PC-3 (cell line): ENCODE measurements around the gene CSF2. TPM values are rescaled to one million over a fixed set of nuclear protein-coding genes. Genes with fewer than 3 reads are reported as not detected.

Experiments
- ATAC-seq: fragments of 200-7000 bp; cut with Tn5 transposase; 2 replicates; pipeline ENCODE4 v1.9.1; 2020; ENCODE audit warnings: mild to moderate bottlenecking, moderate library complexity
- BruUV-seq: library from RNA; stranded (reverse); fragments of 400-500 nt; replicated peaks from 2 replicates; lab custom pipeline; 2021; lab: Mats Ljungman, UMichigan
- CTCF ChIA-PET: fragments of 300-600 bp; sonication (Branson Sonifier 250); formaldehyde crosslinking; loops from one replicate; lab custom pipeline; 2022; ENCODE audit warnings: antibody characterized with exemption; lab: Charles Lee
- POLR2A ChIA-PET: fragments of 300-600 bp; sonication (Branson Sonifier 250); formaldehyde crosslinking; loops from one replicate; lab custom pipeline; 2022; ENCODE audit warnings: antibody characterized with exemption; ENCODE audit not compliant: unreplicated experiment; lab: Charles Lee
- DNase-seq: peaks from one replicate; pipeline ENCODE4 v3.0.0-alpha.2; 2015
- H2AFZ ChIP-seq: fragments of 300-600 bp; sonication (generic); 2 replicates; pipeline ENCODE4 v1.6.0; 2016; ENCODE audit warnings: antibody characterized with exemption, low read length
- H3F3A ChIP-seq: fragments of 300-600 bp; sonication (generic); one replicate; pipeline ENCODE4 v1.6.0; 2017; ENCODE audit warnings: antibody characterized with exemption, low read length, control low read depth, mild to moderate bottlenecking; ENCODE audit not compliant: unreplicated experiment
- H3K27ac ChIP-seq: fragments of 300-600 bp; sonication (generic); 2 replicates; pipeline ENCODE4 v1.5.1; 2016; ENCODE audit warnings: mild to moderate bottlenecking, low read length
- H3K27me3 ChIP-seq: fragments of 300-600 bp; sonication (generic); 2 replicates; pipeline ENCODE4 v1.6.1; 2016; ENCODE audit warnings: low read length, mixed read lengths
- H3K36me3 ChIP-seq: fragments of 300-600 bp; sonication (generic); 2 replicates; pipeline ENCODE4 v1.6.1; 2016; ENCODE audit warnings: low read depth, mixed run types, low read length, mixed read lengths
- H3K4me1 ChIP-seq: fragments of 300-600 bp; sonication (generic); 2 replicates; pipeline ENCODE4 v1.5.1; 2016; ENCODE audit warnings: low read length; ENCODE audit not compliant: insufficient read depth
- H3K4me2 ChIP-seq: fragments of 300-600 bp; sonication (generic); 2 replicates; pipeline ENCODE4 v1.6.0; 2016; ENCODE audit warnings: low read length
- H3K4me3 ChIP-seq: fragments of 300-600 bp; sonication (generic); 2 replicates; pipeline ENCODE4 v1.5.1; 2016; ENCODE audit warnings: mild to moderate bottlenecking, low read length, mixed read lengths
- H3K79me2 ChIP-seq: fragments of 300-600 bp; sonication (generic); 2 replicates; pipeline ENCODE4 v1.6.1; 2017; ENCODE audit warnings: low read length, mixed read lengths
- H3K9ac ChIP-seq: fragments of 300-600 bp; sonication (generic); 2 replicates; pipeline ENCODE4 v1.6.0; 2016; ENCODE audit warnings: mild to moderate bottlenecking, low read length
- H3K9me2 ChIP-seq: fragments of 300-600 bp; sonication (generic); replicated peaks from 2 replicates; pipeline ENCODE4 v1.6.1; 2016; ENCODE audit warnings: mixed run types, low read length, mixed read lengths
- H3K9me3 ChIP-seq: fragments of 300-600 bp; sonication (generic); 2 replicates; pipeline ENCODE4 v1.6.1; 2016; ENCODE audit warnings: low read length, mixed read lengths
- H4K20me1 ChIP-seq: fragments of 300-600 bp; sonication (generic); 2 replicates; pipeline ENCODE4 v1.6.1; 2016; ENCODE audit warnings: low read length, mixed read lengths
- CTCF ChIP-seq: fragments of 300-600 bp; sonication (generic); conservative IDR thresholded peaks from 2 replicates; pipeline ENCODE4 v1.5.1; 2017; ENCODE audit warnings: antibody characterized with exemption, low read depth, mild to moderate bottlenecking, low read length
- EZH2 ChIP-seq: fragments of 300-600 bp; sonication (generic); IDR thresholded peaks from one replicate; pipeline ENCODE4 v1.6.1; 2017; ENCODE audit warnings: antibody characterized with exemption, mild to moderate bottlenecking, low read length; ENCODE audit not compliant: unreplicated experiment
- EZH2phosphoT487 ChIP-seq: fragments of 300-600 bp; sonication (generic); IDR thresholded peaks from 2 replicates; pipeline ENCODE4 v1.6.1; 2018; ENCODE audit warnings: mild to moderate bottlenecking, antibody characterized with exemption, low read length, borderline replicate concordance
- intact Hi-C: fragments of 100-400 bp; cut with micrococcal nuclease; formaldehyde crosslinking; loops from 2 replicates; pipeline ENCODE4 v1.9.0; 2023
- total RNA-seq: library from RNA; depleted of rRNA; stranded (reverse); fragments of >200 nt; gene quantifications from 2 replicates; pipeline ENCODE4 v1.2.3, GENCODE V29; 2014

The CSF2 gene
- total RNA-seq, 1 experiment from 2014 or later: 93.6 TPM

- H3K27ac ChIP-seq: no peak overlapping the region
- no TSS peak for BruUV-seq
- CTCF ChIA-PET: no interaction called here
Measured at GRCh38 chr5:132054697-132055440, 18.7 kb upstream of the CSF2 start.

GRCh38 chr5:132055441-132055807, 18.2 kb upstream of the CSF2 start:
- ATAC-seq: no peak
- Histone ChIP-seq H3K79me2 (no peaks in the 10 kb centered on the region), H4K20me1 (no peaks in the 10 kb centered on the region), H3K4me1 (no peaks in the 10 kb centered on the region), H2AFZ (no peak overlapping the region), H3K36me3 (no peaks in the 10 kb centered on the region), H3K9ac (no peak overlapping the region), H3K4me3 (no peak overlapping the region), H3K4me2 (no peak overlapping the region), H3K27ac (no peak overlapping the region), H3K9me2 (no peaks in the 10 kb centered on the region), H3K9me3 (no peaks in the 10 kb centered on the region), H3F3A (no peaks in the 10 kb centered on the region), H3K27me3 (no peaks in the 10 kb centered on the region)
- intact Hi-C loops: no loop called here
- no peak for DNase-seq
- no peak for TF ChIP-seq CTCF
- TF ChIP-seq EZH2: no peak
- TF ChIP-seq EZH2phosphoT487: no peak
- CTCF ChIA-PET: no interaction called here
- POLR2A ChIA-PET: no interaction called here
- BruUV-seq: no TSS peak

More at GRCh38 chr5:132054697-132055440, 18.7 kb upstream of the CSF2 start:
- TF ChIP-seq EZH2phosphoT487 (no peak), EZH2 (no peak), CTCF (no peak)
- DNase-seq (no peak), ATAC-seq (no peak)
- no peak overlapping the region for H3K9ac ChIP-seq
- no peaks in the 10 kb centered on the region for H4K20me1 ChIP-seq
- H3K36me3 ChIP-seq: no peaks in the 10 kb centered on the region
- POLR2A ChIA-PET: no interaction called here
- intact Hi-C loops: no loop called here
- H3F3A ChIP-seq: no peaks in the 10 kb centered on the region
- no peak overlapping the region for H3K4me3 ChIP-seq
- H2AFZ ChIP-seq: no peak overlapping the region
- H3K4me1 ChIP-seq: no peaks in the 10 kb centered on the region
- H3K4me2 ChIP-seq: no peak overlapping the region
- no peaks in the 10 kb centered on the region for H3K9me3 ChIP-seq
- H3K27me3 ChIP-seq: no peaks in the 10 kb centered on the region
- no peaks in the 10 kb centered on the region for H3K9me2 ChIP-seq
- no peaks in the 10 kb centered on the region for H3K79me2 ChIP-seq

- DNase-seq: no peak
- no peaks in the 10 kb centered on the region for H3K79me2 ChIP-seq
- H3F3A ChIP-seq: no peaks in the 10 kb centered on the region
- intact Hi-C loops: no loop called here
- no peak overlapping the region for H3K4me3 ChIP-seq
- TF ChIP-seq EZH2phosphoT487 (no peak), EZH2 (no peak), CTCF (no peak)
- no peaks in the 10 kb centered on the region for H3K4me1 ChIP-seq
- no peaks in the 10 kb centered on the region for H4K20me1 ChIP-seq
- no peaks in the 10 kb centered on the region for H3K9me2 ChIP-seq
- H3K9ac ChIP-seq: no peak overlapping the region
- no peak overlapping the region for H3K4me2 ChIP-seq
- ChIA-PET CTCF (no interaction called here), POLR2A (no interaction called here)
- no peak for ATAC-seq
- H3K27ac ChIP-seq: no peak overlapping the region
- H3K27me3 ChIP-seq: no peaks in the 10 kb centered on the region
- no peaks in the 10 kb centered on the region for H3K9me3 ChIP-seq
- H3K36me3 ChIP-seq: no peaks in the 10 kb centered on the region
- no TSS peak for BruUV-seq
- H2AFZ ChIP-seq: no peak overlapping the region
Measured at GRCh38 chr5:132055808-132056609, 17.6 kb upstream of the CSF2 start.
